Mucosa of rectum (tissue), 2 donors: ENCODE measurements around the gene SERPINE2.
"Not testable (repeated sequence)": the region's sequence is repeated elsewhere in the genome, so short reads cannot be mapped to it uniquely, and the experiment has no call there.

Experiments used
- H3K27ac ChIP-seq, 2 donors: one replicate each; pipeline ENCODE4 v1.7.0; 2013; ENCODE audit warnings: inconsistent platforms in 2 of 2, low read depth in 2 of 2, low read length in 2 of 2
- H3K27me3 ChIP-seq, 2 donors: one replicate each; pipeline ENCODE4 v1.7.0; 2013; ENCODE audit warnings: low read length in 2 of 2; ENCODE audit not compliant: control insufficient read depth in 2 of 2, insufficient read depth in 2 of 2
- H3K36me3 ChIP-seq, 2 donors: one replicate each; pipeline ENCODE4 v1.7.0; 2013; ENCODE audit warnings: low read length in 2 of 2; ENCODE audit not compliant: control insufficient read depth in 2 of 2, insufficient read depth in 2 of 2
- H3K4me1 ChIP-seq, 2 donors: one replicate each; pipeline ENCODE4 v1.7.0; 2013; ENCODE audit warnings: low read length in 2 of 2, mild to moderate bottlenecking in 1 of 2; ENCODE audit not compliant: control insufficient read depth in 2 of 2, insufficient read depth in 2 of 2
- H3K4me3 ChIP-seq, 2 donors: one replicate each; pipeline ENCODE4 v1.7.0; 2013; ENCODE audit warnings: low read length in 2 of 2
- H3K9ac ChIP-seq, 2 donors: one replicate each; pipeline ENCODE4 v1.7.0; 2013; ENCODE audit warnings: low read length in 2 of 2, low read depth in 1 of 2, mild to moderate bottlenecking in 1 of 2
- H3K9me3 ChIP-seq, 2 donors: one replicate each; pipeline ENCODE4 v1.7.0; 2013; ENCODE audit warnings: low read length in 2 of 2; ENCODE audit not compliant: control insufficient read depth in 2 of 2
- donor health status: healthy.
- donor health status: Normal muscosa, but diverticular disease.

SERPINE2 gene

DNA sequence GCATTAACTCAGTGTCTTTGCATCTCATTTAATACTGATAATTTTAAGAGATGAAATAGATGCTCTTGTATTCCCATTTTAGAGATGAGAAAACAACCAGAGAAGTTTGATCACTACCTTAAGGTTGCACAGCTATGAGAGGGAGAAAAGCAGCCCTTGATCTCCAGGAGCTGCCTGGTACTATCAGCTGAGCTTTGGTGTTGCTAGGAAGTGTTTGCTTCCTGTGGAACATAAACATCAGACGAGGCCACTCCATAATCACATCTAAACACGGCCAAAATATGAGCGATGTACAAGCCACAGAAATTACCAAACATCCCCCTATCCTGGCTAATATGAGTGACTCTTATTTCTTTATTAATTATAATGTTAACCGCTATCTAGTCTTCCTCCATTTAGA is 93.3 kb downstream of the SERPINE2 start:
- Histone ChIP-seq H3K27me3 (no peaks in the 10 kb centered on the region), H3K27ac (no peak overlapping the region)

DNA sequence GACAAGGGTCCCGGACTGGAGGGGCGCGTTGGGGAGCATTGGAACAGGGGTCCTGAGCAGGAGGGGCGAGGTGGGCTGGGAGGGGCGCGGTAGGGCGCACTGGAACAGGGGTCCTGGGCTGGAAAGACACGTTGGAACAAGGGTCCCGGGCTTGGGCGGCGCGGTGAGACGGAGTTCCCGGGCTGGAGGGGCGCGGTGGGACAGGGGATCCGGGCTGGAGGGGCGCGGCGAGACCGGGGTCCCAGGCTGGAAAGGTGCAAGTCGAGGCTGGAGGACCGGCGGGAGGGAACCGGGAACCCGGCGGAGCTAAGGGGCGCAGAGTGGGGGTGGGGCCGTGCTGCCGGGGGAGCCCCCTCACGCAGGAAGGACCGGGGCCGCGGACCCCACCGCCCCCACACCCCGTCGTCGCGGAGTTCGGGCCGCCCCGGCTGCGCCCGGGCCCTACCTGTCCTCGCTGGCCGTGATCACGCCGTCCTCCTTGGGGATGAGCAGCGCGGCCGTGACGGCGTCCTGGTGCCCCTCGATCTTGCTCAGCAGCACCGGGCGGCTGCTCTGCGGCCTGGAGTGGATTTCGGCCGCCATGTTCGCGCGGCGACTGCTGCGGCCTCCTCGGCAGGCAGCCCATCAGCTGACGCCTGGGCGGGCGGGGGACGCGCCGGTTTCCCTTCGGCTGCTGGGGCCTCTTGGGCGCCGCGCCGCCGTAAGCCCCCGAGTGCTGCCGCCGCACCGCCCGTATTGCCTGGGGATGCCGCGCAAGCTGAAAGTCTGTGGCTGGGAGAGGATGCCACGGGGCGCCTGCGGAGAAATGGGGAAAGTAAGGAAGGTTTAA is 94.2 kb downstream of the SERPINE2 start, which contains the start of gene WDFY1:
Gene WDFY1, minus strand, starts transcription at position 633 of the 829 bp plus-strand sequence. Its CDS starts 51 bp downstream, at position 582.
- peak within 1 kb of the TSS; percentile 91 to 97 for H3K9ac ChIP-seq
- no peaks in the 10 kb centered on the region for H3K36me3 ChIP-seq
- no peaks in the 10 kb centered on the region for H3K9me3 ChIP-seq
- H3K27ac ChIP-seq: peak within 1 kb of the TSS; percentile 92 to 95
- H3K27me3 ChIP-seq: no peaks in the 10 kb centered on the region
- H3K4me1 ChIP-seq: peaks cover 18 to 25% of the 10 kb centered on the region in 2 donors
- H3K4me3 ChIP-seq: peak within 1 kb of the TSS; percentile 82 to 95

More for the DNA sequence above, 93.3 kb downstream of the SERPINE2 start:
- no peaks in the 10 kb centered on the region for H3K36me3 ChIP-seq
- H3K4me3 ChIP-seq: peak overlapping the region in 1 of 2 donors; percentile 82
- no peak overlapping the region for H3K9ac ChIP-seq
- H3K4me1 ChIP-seq: peaks cover 22 to 29% of the 10 kb centered on the region in 2 donors
- H3K9me3 ChIP-seq: no peaks in the 10 kb centered on the region

DNA sequence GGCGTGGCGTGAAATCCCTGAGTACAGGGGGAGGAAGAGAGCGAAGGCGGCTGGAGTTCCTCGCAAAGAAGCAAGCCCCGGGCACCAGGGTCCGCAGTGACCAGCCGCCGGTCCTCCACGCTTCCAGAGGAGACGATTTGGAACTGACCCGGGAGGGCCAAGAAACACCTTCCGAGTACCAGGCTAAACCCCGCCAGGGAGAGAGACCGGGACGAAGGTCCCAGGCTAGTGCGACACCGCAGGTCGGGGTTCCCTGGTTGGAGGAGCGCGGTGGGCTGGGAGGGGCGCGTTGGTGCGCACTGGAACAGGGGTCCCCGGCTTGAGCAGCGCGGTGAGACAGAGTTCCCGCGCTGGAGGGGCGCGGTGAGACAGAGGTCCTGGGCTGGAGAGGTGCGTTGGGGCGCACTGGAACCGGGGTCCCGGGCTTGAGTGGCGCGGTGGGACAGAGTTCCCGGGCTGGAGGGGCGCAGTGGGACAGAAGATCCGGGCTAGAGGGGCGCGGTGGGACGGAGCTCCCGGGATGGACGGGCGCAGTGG is 94.9 kb downstream of the SERPINE2 start:
- Histone ChIP-seq H3K4me3 (peak overlapping the region; percentile 82 to 95), H3K36me3 (no peaks in the 10 kb centered on the region), H3K4me1 (peaks cover 18 to 21% of the 10 kb centered on the region in 2 donors), H3K9me3 (no peaks in the 10 kb centered on the region), H3K27ac (peak overlapping the region; percentile 92 to 95), H3K27me3 (no peaks in the 10 kb centered on the region), H3K9ac (peak overlapping the region; percentile 91 to 97)

DNA sequence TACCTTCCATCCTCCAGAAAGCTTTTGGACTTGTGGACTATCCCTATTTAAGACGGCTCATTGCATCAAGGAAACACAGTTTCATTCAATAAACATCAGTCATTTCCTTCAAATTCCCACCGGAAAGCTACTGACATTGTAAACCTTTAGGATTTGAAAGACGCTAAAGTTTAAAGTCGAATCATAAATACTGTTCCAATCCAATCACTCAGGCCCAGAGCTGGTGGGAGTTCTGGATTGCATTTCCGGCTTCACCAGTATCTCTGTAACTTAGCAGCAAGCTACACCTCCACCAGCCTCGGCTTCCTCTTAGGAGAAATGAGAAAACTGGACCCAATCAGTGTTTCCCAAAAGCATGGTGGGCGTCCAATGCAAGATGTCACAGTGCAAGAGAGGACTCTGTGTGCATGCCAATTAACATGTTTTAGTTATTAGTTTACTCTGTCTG is 95.5 kb downstream of the SERPINE2 start:
- Histone ChIP-seq H3K36me3 (no peaks in the 10 kb centered on the region), H3K27me3 (no peaks in the 10 kb centered on the region), H3K9ac (peak overlapping the region; percentile 65 to 97), H3K4me3 (peak overlapping the region; percentile 82 to 95), H3K9me3 (no peaks in the 10 kb centered on the region), H3K27ac (peak overlapping the region; percentile 92 to 95), H3K4me1 (peaks cover 18 to 21% of the 10 kb centered on the region in 2 donors)

DNA sequence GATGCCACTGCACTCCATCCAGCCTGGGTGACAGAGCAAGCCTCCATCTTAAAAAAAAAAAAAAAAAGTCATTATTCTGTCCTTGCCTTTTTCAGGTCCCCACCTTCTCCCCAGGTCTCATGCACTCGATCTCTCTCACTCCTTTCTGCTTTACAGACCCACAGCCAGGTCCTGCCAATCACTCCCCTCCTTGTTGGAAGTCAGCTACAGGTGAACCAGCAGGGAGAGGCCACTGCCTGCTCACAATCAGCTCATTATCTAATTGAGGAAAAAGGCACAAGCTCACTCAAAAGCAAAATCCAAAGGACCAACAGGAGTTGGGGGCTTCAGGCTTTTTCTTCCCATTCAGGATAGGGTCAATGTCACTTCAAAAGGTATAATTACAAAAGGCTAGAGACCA is 96.0 kb downstream of the SERPINE2 start:
- peaks cover 20 to 21% of the 10 kb centered on the region in 2 donors for H3K4me1 ChIP-seq
- no peaks in the 10 kb centered on the region for H3K36me3 ChIP-seq
- no peaks in the 10 kb centered on the region for H3K9me3 ChIP-seq
- peak overlapping the region; percentile 43 to 82 for H3K4me3 ChIP-seq
- peak overlapping the region; percentile 92 to 95 for H3K27ac ChIP-seq
- H3K27me3 ChIP-seq: no peaks in the 10 kb centered on the region
- peak overlapping the region in 1 of 2 donors; percentile 44 for H3K9ac ChIP-seq

DNA sequence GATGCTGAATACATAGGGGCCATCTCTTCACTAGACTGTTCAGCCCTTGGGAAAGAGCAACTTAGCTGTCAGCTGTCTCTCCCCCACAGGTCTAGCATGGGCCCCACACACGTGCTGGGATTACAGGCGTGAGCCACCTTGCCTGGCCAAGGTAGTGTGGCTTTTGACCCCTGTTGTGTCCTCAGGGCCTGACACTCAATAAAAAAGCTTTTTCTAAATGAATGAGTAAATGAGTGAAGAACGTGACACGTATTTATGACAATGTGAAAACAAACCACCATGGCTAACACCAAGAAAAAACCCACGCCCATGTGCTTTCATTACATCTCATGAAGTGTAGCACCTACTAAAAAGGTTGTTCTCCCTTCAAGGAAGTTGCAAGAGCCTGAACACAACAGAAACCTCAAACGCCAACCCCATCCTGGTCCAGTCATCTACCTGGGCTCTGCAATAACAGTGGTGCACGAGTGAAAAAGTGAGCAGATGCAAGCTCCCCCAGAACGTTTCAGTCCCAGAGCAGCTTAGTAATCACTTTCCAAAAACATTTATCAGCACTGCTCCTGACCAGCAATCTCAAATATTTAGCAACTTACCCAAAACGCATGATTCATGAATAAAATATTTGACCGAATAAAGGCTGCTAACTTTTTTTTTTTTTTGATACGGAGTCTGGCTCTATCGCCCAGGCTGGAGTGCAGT is 97.4 kb downstream of the SERPINE2 start:
- Histone ChIP-seq H3K4me3 (no peak overlapping the region), H3K27ac (peak overlapping the region in 1 of 2 donors; percentile 4), H3K9ac (no peak overlapping the region), H3K4me1 (peaks cover 21 to 22% of the 10 kb centered on the region in 2 donors), H3K9me3 (no peaks in the 10 kb centered on the region), H3K36me3 (no peaks in the 10 kb centered on the region), H3K27me3 (no peaks in the 10 kb centered on the region)

DNA sequence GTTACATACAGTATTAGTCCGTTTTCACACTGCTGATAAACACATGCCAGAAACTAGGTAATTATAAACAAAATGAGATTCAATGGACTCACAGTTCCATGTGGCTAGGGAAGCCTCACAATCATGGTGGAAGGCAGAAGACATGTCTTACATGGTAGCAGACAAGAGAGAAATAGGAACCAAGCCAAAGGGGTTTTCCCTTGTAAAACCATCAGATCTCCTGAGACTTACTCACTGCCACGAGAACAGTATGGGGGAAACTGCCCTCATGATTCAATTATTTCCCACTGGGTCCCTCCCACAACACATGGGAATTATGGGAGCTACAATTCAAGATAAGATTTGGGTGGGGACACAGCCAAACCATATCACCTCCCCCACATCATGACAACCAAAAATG is 99.6 kb downstream of the SERPINE2 start:
- H3K27ac ChIP-seq, H3K36me3 ChIP-seq, H3K27me3 ChIP-seq, H3K4me3 ChIP-seq, H3K9me3 ChIP-seq, H3K9ac ChIP-seq: not testable (repeated sequence)
- peaks cover 22 to 24% of the 10 kb centered on the region in 2 donors for H3K4me1 ChIP-seq

DNA sequence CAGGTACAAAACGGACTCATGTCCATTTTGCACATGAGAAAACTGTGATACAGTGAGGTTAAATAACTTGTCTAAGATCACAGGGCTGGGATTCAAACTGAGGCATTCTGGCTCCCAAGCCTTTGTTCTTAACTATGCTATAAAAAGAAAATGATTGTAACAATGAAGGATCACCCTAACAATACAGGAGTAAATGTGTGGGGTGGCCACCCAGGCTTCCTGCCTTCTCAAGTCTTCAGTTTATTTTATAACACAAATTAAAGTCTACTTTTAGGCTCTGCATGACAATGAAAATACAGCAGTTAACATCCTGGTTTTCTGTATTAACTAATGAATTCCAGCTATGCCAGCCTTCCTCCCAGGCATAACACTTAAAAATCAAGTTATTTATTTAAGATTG is 101.6 kb downstream of the SERPINE2 start:
- Histone ChIP-seq H3K36me3 (no peaks in the 10 kb centered on the region), H3K4me1 (peaks cover 12% of the 10 kb centered on the region in 2 donors), H3K9ac (no peak overlapping the region), H3K27me3 (no peaks in the 10 kb centered on the region), H3K4me3 (no peak overlapping the region), H3K27ac (no peak overlapping the region), H3K9me3 (no peaks in the 10 kb centered on the region)

DNA sequence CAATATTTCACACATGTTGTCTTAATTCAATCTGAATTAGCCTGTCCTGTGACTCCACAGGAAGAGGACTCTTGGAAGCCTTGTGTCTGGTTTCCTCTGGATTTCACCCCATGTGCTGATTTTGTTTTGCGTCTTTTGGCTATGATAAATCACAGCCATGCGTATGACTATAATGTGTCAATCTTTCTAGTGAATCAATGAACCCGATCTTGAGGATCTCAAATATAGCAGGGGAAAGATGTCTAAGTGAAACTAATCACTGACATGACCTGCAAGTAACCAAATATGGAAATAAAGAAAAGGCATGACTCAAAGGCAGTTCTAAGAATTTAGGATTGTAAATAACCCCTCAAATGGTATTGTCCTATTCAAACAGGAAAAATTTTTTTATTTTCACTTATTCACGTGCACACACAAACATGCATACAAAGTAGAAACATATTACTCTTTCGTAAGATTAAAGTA is 102.2 kb downstream of the SERPINE2 start:
- Histone ChIP-seq H3K9ac (no peak overlapping the region), H3K27me3 (no peaks in the 10 kb centered on the region), H3K4me3 (no peak overlapping the region), H3K27ac (no peak overlapping the region), H3K9me3 (no peaks in the 10 kb centered on the region), H3K36me3 (no peaks in the 10 kb centered on the region), H3K4me1 (peaks cover 9 to 10% of the 10 kb centered on the region in 2 donors)
